ENCODE results near the gene ALDH1L2.

Gene ALDH1L2

GRCh38 chr12:105083551-105084105 is 630 bp downstream of the ALDH1L2 start:
- no peak for DNase-seq (ENCODE audit: low read depth)

GRCh38 chr12:105083031-105083430 is 1.2 kb downstream of the ALDH1L2 start:
- no peak for DNase-seq (ENCODE audit: low read depth)

GRCh38 chr12:105078712-105079570 is 5.3 kb downstream of the ALDH1L2 start:
- DNase-seq (ENCODE audit: low read depth): no peak

- DNase-seq (ENCODE audit: low read depth): no peak
Observed at GRCh38 chr12:105077435-105077834, 6.8 kb downstream of the ALDH1L2 start.

GRCh38 chr12:105076913-105077312 is 7.3 kb downstream of the ALDH1L2 start:
- no peak for DNase-seq (ENCODE audit: low read depth)

- DNase-seq (ENCODE audit: low read depth): no peak
Observed at GRCh38 chr12:105076098-105076497, 8.2 kb downstream of the ALDH1L2 start.

GRCh38 chr12:105072888-105073488 is 11.3 kb downstream of the ALDH1L2 start:
- no peak for DNase-seq (ENCODE audit: low read depth)

- DNase-seq (ENCODE audit: low read depth): no peak
Observed at GRCh38 chr12:105071981-105072380, 12.3 kb downstream of the ALDH1L2 start.

- DNase-seq (ENCODE audit: low read depth): no peak
Observed at GRCh38 chr12:105069936-105070702, 14.1 kb downstream of the ALDH1L2 start.

- DNase-seq (ENCODE audit: low read depth): no peak
Observed at GRCh38 chr12:105067511-105068031, 16.7 kb downstream of the ALDH1L2 start.

- no peak for DNase-seq (ENCODE audit: low read depth)
Observed at GRCh38 chr12:105064564-105065178, 19.6 kb downstream of the ALDH1L2 start.

- DNase-seq (ENCODE audit: low read depth): no peak
Observed at GRCh38 chr12:105060715-105061378, 23.4 kb downstream of the ALDH1L2 start.

GRCh38 chr12:105057174-105057573 is 27.1 kb downstream of the ALDH1L2 start:
- DNase-seq (ENCODE audit: low read depth): no peak

GRCh38 chr12:105053116-105053572 is 31.1 kb downstream of the ALDH1L2 start:
- peak; percentile 53 for DNase-seq (ENCODE audit: low read depth)

- no peak for DNase-seq (ENCODE audit: low read depth)
Observed at GRCh38 chr12:105051981-105052380, 32.3 kb downstream of the ALDH1L2 start.

GRCh38 chr12:105048315-105048714 is 35.9 kb downstream of the ALDH1L2 start:
- DNase-seq (ENCODE audit: low read depth): no peak

- DNase-seq (ENCODE audit: low read depth): no peak
Observed at GRCh38 chr12:105047308-105047707, 37.0 kb downstream of the ALDH1L2 start.

- DNase-seq (ENCODE audit: low read depth): no peak
Observed at GRCh38 chr12:105041186-105041585, 43.1 kb downstream of the ALDH1L2 start.

- no peak for DNase-seq (ENCODE audit: low read depth)
Observed at GRCh38 chr12:105040476-105040875, 43.8 kb downstream of the ALDH1L2 start.

GRCh38 chr12:105036937-105037649 is 47.2 kb downstream of the ALDH1L2 start:
- DNase-seq (ENCODE audit: low read depth): no peak
